HG02840 (cell line): ENCODE data around the gene SYNDIG1.
"Not testable (repeated sequence)": the region's sequence is repeated elsewhere in the genome, so short reads cannot be mapped to it uniquely, and the experiment has no call there.

ENCODE experiments used
- ATAC-seq: cut with Tn5 transposase; IDR thresholded peaks from one replicate; pipeline ENCODE4 v1.9.1; 2021; ENCODE audit warnings: mild to moderate bottlenecking, moderate library complexity, moderate number of reproducible peaks; ENCODE audit not compliant: unreplicated experiment, low FRiP score

The SYNDIG1 gene

DNA sequence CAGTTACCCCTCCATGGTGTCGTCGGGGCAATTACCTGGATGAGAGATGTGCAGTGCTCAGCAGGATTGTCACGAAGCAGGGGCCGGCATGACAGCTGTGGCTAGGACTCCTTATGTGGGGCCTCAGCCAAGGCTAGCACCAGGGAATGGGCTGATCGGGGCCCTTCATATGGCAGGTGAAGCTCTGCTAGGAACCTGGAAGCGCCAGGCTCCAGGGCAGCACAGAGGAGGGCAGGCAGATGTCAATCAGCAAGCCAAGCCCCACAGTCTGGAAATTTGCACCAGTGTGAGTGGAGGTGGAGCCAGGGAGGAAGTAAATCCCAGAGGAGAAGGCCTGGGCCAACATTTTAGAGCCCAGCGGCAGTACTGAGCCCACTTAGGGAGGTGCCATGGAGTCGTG lies 21.2 kb downstream of the SYNDIG1 start:
- no peak for ATAC-seq

DNA sequence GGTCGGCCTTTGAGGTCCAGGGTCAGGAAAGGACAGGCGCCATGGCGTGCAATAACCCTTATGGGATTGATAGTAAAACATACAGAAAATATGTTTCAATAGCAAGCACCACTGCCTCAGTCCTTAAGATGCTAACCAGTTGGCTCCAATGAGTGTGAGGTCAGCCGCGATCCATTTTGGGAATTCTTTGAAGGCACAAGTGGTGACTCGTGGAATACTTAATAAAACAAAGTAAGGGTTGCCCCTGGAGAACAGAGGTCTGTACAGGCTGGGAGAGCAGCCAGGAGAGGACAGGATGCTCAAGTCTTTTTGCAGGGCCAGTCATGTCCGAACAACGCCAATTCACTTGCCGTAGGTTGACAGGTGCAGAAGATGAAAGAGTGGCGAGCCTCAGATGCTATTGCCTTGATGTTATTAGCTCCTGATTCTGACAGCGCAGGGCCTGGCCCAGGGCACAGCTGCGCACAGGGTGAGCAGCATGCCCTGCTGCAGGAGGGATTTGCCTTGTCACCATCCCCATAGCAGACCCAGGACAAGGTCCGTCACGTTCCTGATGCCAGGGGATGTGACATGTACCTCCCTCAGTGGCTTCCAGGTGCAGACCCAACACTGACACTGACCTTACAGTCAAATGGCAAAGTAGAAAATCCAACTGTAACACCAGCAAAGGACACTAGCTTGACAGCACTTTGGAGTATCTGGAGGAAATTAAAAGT lies 21.8 kb downstream of the SYNDIG1 start:
- ATAC-seq, result no peak

DNA sequence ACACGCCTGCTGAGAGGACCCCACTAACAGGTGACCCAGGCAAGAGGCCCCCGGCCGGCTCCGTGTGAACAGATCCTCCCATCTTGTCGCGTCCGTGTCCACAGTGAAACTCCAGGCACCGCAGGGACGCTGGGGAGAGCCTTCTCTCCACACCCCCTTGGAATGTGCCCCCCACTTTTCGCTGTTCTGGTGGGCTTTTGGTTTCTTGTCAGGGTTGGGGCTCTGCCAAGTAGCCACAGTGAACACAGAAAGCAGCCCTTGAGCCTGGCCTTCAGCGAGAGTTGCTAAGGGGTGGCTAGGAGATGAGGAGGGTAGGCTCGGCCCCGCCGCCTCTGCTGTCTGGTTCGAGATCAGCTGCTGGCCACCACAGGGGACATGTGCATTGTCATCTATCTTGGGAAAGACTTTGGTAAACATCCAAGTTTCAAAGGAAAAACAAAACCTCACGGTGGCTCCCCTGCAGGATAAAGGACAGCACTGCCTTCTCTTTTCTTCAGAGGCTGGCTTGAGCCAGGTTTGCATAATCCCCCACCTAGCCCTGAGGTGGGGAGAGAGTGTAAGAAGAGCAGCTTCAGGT lies 22.7 kb downstream of the SYNDIG1 start:
- ATAC-seq, result no peak

DNA sequence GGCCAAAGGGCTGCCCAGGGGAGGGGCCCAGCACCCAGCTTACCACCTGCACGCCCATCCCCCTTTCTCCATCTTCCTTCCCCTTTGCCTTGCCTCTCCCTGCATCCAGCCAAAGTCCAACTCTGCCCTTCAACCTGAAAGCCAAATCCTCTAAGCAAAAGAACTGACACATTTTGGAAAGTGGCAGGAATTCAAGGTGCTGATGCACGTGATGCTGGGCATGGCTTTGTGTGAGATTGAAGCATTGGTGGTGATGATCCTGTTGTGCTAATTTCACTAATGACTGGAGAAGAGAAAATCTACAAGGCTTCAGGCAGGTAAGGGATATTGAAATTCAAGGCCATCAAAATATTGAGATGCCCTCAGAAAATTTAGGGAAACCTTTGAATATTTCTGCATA lies 23.3 kb downstream of the SYNDIG1 start:
- no peak for ATAC-seq

DNA sequence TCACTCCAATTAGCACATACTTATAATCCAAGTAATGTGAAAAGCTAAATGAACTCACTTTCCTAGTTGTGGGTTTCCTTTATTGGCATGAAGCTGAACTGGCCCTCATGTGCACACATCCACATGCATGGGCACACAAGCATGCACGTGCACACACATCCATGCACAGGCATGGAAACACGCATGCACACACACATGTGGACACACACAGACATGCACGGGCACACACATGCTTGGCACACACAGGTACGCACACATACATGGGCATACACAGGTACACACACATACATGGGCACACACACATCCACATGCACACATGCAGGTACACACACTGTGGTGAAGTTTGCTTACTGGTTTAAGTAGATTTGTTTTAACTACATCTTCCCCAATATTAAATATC lies 23.8 kb downstream of the SYNDIG1 start:
- no peak for ATAC-seq

DNA sequence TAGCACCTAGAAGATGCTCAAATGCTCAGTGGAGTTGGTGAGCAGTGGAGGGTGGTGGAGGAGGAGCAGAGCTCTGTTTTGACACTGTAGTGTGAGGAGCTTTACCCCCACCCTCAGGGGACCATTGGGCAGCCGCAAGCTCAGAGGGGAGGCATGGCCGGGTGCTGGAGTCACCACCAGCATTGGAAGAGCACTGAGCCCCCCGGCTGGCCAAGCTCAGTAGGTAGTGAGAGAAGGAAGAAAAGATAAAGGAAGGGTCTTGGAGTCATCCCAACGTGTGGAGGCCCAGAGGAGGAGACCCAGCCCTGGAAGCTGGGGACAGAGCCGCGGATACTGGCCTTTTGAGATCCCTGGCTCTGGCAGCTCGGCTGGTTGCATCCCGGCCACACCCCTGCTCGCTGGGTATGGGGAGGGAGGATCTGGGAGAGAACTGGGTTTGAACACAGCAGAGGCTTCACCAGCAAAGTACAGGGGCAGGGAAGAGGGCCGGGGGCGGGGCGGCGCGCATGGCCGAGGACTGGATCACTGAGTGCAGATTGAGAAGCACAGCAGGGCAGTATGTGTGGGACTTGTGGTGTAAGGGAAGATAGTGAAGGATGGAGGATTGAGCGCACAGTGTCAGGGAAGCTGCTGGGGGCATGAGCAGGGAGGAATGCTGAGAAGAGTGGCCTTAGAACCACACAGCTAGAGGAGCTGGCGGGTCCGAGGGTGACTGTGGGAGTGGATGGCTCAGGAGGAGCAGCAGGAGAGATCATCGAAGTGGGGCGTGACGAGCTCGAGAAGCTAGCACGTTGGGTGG lies 24.4 kb downstream of the SYNDIG1 start:
- ATAC-seq, result no peak

- no peak for ATAC-seq
Observed at GRCh38 chr20:24494460-24494920, 25.1 kb downstream of the SYNDIG1 start.

- ATAC-seq, result no peak
Observed at GRCh38 chr20:24495266-24495665, 25.8 kb downstream of the SYNDIG1 start.

DNA sequence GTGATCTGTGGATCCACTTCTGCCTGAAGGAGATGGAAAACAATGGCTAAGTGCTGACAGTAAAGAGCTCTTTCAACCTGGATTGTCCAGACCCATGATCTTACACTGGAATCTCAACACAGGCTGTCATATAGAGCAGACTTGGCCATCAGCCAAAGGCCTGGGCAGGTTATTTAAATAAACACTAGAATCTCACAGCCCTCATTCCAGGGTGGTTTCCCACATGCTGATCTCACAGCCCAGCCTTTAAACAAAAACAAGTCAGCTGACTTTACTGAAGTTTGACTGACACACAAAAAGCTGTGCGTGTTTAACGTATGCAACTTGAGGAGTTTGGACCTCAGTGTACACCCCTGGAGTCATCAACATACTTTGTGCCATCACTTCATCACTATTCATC lies 28.4 kb downstream of the SYNDIG1 start:
- ATAC-seq, result no peak

DNA sequence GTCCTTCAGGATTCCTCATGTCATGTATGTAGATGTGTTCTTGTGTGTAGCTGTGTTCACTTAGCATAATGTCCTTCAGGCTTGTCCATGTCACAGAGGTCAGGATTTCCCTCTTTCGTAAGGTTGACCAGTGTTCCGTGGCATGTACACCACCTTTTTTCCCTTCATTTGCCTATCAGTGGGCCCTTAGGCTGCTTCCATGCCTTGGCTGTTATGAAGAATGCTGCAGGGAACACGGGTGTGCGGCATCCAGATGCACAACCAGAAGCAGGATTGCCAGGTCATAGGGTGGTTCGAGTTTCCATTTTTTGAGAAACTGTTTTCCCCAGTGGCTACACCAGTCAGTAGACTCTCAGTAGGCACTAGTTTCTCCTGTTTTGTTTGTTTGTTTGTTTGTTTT lies 29.2 kb downstream of the SYNDIG1 start:
- no peak for ATAC-seq

DNA sequence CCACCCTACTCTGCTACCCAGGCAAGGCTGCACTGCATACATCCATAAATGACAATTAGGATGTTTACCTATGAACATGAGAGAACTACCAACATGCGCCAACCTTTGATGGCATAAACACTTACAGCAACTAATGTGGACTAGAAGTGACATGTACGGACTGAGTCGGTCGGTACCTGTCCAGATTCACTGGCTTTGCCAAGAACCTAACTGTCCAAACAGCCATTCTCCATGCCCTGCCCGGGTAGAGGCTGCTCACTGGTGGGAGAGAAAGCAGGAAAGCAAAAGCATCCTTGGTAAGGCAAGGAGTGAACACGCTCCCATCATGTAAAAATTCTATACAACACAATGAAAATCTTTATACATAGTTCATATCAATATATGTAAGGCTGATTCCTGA lies 30.0 kb downstream of the SYNDIG1 start:
- ATAC-seq, result no peak

- no peak for ATAC-seq
Observed at GRCh38 chr20:24501764-24502556, 32.5 kb downstream of the SYNDIG1 start.

GRCh38 chr20:24502661-24503060 lies 33.2 kb downstream of the SYNDIG1 start:
- ATAC-seq, result no peak

GRCh38 chr20:24503352-24503931 lies 34.0 kb downstream of the SYNDIG1 start:
- no peak for ATAC-seq

- ATAC-seq, result no peak
Observed at GRCh38 chr20:24504331-24505285, 35.2 kb downstream of the SYNDIG1 start.

DNA sequence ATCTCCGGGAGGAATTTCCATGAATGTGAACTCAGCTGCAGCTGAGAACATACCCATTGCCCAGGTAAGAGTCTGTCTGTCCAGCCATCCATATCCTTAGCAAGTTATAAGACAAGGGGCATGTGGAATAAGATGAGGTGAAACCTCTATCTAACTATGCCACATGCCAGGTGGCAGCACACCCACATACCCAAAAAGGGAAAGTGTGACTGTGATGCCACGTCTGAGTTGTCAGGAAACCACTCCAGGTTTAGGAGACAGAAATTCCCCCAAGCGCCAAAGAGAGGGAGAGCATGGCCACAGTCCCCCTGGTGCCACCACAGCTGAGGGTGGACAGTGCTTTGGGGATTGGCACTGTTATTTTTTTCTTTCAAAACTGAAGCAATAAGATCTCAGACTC lies 36.7 kb downstream of the SYNDIG1 start:
- ATAC-seq, result no peak

DNA sequence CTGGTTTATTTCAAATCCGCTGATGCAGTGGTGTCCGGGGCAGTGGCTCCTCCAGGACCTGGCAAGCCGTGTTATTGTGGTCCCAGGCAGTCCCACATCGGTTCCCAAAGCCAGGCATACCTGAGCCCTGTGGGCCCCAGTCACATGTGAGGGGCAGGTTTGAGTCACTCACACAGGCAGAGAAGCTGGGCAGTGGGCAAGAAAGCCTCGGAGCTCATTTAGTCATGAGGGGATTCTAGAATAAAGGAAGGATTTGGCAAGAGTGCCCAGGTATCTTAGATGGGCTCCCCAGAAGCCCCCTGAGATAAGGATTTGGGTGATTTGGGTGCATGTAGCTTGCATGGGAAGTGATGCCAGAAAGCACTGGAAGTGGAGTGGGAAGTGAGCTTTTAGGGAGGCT lies 37.3 kb downstream of the SYNDIG1 start:
- ATAC-seq, result no peak

DNA sequence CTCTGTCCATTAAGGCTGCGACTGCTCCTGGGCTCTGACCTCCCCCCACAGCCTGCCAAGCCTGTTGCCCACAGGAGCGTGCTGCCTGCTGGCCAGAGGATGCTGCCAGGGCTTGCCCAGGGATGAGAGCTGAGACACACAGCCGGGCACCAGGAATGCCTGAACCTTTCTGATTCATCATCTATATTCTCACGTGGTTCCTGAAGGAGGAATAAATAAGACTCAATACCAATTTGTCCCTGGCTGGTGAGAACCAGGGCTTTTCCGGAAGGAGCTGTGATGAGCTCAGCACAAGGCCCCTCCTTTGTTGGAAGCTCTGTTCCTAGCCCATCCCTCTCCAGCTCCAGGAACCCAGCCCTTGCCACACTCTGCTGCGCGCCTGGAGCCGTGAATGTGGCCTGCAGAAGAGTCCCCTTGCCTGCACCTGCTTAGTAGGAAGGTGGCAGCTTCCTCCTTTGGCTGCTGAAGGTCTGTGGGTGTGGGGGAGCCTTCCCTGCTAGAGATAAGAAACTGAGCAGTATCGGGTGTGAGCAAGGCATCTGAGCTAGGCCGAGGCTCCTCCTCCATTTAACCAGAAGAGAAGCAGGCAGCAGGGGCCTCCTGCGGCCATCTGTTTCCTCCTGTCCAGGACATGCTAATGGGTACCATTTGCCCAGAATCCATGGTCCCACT lies 37.9 kb downstream of the SYNDIG1 start:
- no peak for ATAC-seq

DNA sequence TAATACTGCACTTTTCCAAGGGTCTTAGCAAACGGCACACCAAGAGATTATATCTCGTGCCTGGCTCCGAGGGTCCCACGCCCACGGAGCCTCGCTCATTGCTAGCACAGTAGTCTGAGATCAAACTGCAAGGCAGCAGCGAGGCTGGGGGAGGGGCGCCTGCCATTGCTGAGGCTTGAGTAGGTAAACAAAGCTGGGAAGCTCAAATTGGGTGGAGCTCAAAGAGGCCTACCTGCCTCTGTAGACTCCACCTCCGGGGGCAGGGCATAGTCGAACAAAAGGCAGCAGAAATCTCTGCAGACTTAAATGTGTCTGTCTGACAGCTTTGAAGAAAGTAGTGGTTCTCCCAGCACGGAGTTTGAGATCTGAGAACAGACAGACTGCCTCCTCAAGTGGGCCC lies 43.0 kb downstream of the SYNDIG1 start:
- ATAC-seq, result not testable (repeated sequence)
